Ovary (tissue), 3 donors: ENCODE measurements around the gene KLHL22.

Experiments used
- EP300 ChIP-seq: sonication (generic); formaldehyde crosslinking; IDR thresholded peaks from one replicate; pipeline ENCODE4 v1.6.1; 2017; ENCODE audit warnings: antibody characterized with exemption
- TF ChIP-seq, protein P1 (sequence below), 3 donors: fragments of 450-650 bp in 2 of 3; fragments of 200-600 bp in 1 of 3; IDR thresholded peaks; one replicate each; pipeline versions ENCODE4 v1.5.1 to v1.8.0; 2016 to 2022; ENCODE audit warnings: antibody characterized with exemption in 3 of 3, mild to moderate bottlenecking in 1 of 3
- donor health status: DM: no; HTN: no; CAD: no.

GRCh38 chr22:20486229-20486628 lies 9.4 kb downstream of the KLHL22 start:
- TF ChIP-seq EP300 = no peak
- TF ChIP-seq, protein P1, sequence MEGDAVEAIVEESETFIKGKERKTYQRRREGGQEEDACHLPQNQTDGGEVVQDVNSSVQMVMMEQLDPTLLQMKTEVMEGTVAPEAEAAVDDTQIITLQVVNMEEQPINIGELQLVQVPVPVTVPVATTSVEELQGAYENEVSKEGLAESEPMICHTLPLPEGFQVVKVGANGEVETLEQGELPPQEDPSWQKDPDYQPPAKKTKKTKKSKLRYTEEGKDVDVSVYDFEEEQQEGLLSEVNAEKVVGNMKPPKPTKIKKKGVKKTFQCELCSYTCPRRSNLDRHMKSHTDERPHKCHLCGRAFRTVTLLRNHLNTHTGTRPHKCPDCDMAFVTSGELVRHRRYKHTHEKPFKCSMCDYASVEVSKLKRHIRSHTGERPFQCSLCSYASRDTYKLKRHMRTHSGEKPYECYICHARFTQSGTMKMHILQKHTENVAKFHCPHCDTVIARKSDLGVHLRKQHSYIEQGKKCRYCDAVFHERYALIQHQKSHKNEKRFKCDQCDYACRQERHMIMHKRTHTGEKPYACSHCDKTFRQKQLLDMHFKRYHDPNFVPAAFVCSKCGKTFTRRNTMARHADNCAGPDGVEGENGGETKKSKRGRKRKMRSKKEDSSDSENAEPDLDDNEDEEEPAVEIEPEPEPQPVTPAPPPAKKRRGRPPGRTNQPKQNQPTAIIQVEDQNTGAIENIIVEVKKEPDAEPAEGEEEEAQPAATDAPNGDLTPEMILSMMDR (IDR thresholded peaks at IDR 0.05) = no peak
